ENCODE data around the gene SLC25A39. TPM values are rescaled to one million over a fixed set of nuclear protein-coding genes. Genes with fewer than 3 reads are reported as not detected.

SLC25A39 gene
- total and polyA plus RNA-seq, 2 of the 4 experiments (the other 2 are of a cell fraction) = 49.1 to 99.7 TPM

DNA sequence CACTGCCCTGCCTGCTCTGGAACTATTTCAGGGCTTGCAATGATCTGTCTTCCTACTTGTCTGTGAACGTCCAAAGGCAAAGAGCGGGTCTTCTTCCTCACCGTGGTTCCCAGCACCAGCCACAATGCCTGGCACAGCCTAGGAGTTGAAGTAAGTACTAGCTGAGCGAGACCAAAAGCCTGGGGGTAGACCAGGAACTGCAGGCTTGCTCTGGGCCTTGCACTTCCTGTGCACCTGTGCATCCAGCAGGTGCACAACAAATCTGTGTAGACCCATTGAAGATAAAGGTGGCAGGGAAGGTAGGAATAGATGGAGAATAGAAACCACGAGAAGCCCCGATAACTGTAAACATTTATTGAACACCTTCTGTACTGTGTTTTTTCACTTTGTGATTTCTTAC, 34.4 kb upstream of the SLC25A39 start:
- H4K20me1 ChIP-seq (ENCODE audit: insufficient read depth, low read length) = peaks cover 11% of the 10 kb centered on the region

More for the DNA sequence above, 34.4 kb upstream of the SLC25A39 start:
- H4K91ac ChIP-seq (ENCODE audit: insufficient read depth, low read depth, low read length) = no peak overlapping the region
- H3K36me3 ChIP-seq (ENCODE audit: control insufficient read depth, insufficient read depth, low read length) = peaks cover 14% of the 10 kb centered on the region; the same call in 1 of the 2 replicates
- H2AK5ac ChIP-seq (ENCODE audit: low read depth, low read length) = no peak overlapping the region
- H2AK9ac ChIP-seq (replicated peaks; ENCODE audit: low read depth, low read length, poor library complexity) = no peak overlapping the region
- H3K56ac ChIP-seq (ENCODE audit: extremely low read depth, insufficient read depth, low read length) = no peak overlapping the region
- H3K27ac ChIP-seq (ENCODE audit: insufficient read depth, low read length) = no peak overlapping the region
- no peak overlapping the region for H2BK20ac ChIP-seq (ENCODE audit: low read depth, low read length)
- no TSS peak for BruUV-seq (replicated peaks)
- ChIA-PET POLR2A (ENCODE audit: unreplicated experiment) (no interaction called here), CTCF (interaction anchor here (0.8 kb wide), 1 partner anchor 138 kb away, joined by 3 read pairs; no protein-coding TSS in a partner anchor)
- H2BK120ac ChIP-seq (ENCODE audit: low read depth, low read length) = no peak overlapping the region
- no peak overlapping the region for H3K18ac ChIP-seq (ENCODE audit: low read depth, low read length)
- no peak overlapping the region for H2AFZ ChIP-seq (replicated peaks; ENCODE audit: low read length, poor library complexity)
- no peaks in the 10 kb centered on the region for H3K27me3 ChIP-seq (ENCODE audit: control insufficient read depth, insufficient read depth, low read length)
- no peaks in the 10 kb centered on the region for H3K9me3 ChIP-seq (ENCODE audit: control insufficient read depth, insufficient read depth, low read length)
- no peak overlapping the region for H3K4me2 ChIP-seq (ENCODE audit: low read depth, low read length)
- H4K8ac ChIP-seq (ENCODE audit: low read depth in 2 of 2, low read length in 2 of 2) = no peak overlapping the region
- no peak overlapping the region for H4K5ac ChIP-seq (ENCODE audit: low read depth, low read length)
- intact Hi-C loops (cut with micrococcal nuclease) (no loop called here), dilution Hi-C loops (cut with HindIII; ENCODE audit: low sequenced_read_pairs, unreplicated experiment) (no loop called here), in situ Hi-C loops (cut with MboI; ENCODE audit: low sequenced_read_pairs) (no loop called here)
- DNase-seq (no peak), ATAC-seq (ENCODE audit: low read depth) (no peak)
- WGBS, 2 experiments (ENCODE audit: extremely low coverage in 2 of 2, insufficient read length in 1 of 2) = 83% methylated on average over 4 of the region's 6 CpGs; no CpG with 5 or more reads in 1 of the 2 experiments
- H3K4me3 ChIP-seq (ENCODE audit: insufficient read depth, low read depth, low read length) = no peak overlapping the region
- H3K79me1 ChIP-seq (ENCODE audit: low read depth in 1 of 2, low read length in 2 of 2) = peaks cover 4 to 28% of the 10 kb centered on the region in 2 experiments; a peak in 2 of 4 replicates
- H2BK15ac ChIP-seq (ENCODE audit: low read depth, low read length) = no peak overlapping the region
- H2BK5ac ChIP-seq (ENCODE audit: low read depth, low read length, poor library complexity, severe bottlenecking) = no peak overlapping the region
- H3K23ac ChIP-seq (ENCODE audit: low read depth, low read length) = no peak overlapping the region
- no peak overlapping the region for H3K4ac ChIP-seq (ENCODE audit: low read depth, low read length)
- no peak overlapping the region for H3K14ac ChIP-seq (replicated peaks; ENCODE audit: low read depth, low read length)
- TF ChIP-seq BHLHE40 (IDR thresholded peaks at IDR 0.05; ENCODE audit: low read depth, low read length) (no peak), MXI1 (IDR thresholded peaks at IDR 0.05; ENCODE audit: borderline replicate concordance, low read depth, low read length) (no peak)
- H3K9ac ChIP-seq (ENCODE audit: low read depth, low read length) = no peak overlapping the region
- H3K9me1 ChIP-seq (ENCODE audit: insufficient read depth, low read length) = peaks cover 8% of the 10 kb centered on the region; the same call in 1 of the 2 replicates
- peaks cover 15% of the 10 kb centered on the region for H3K4me1 ChIP-seq (ENCODE audit: control insufficient read depth, insufficient read depth, low read length)

Data from IMR-90 (cell line).